K562 (cell line): ENCODE results near the gene SMAD7. TPM values are rescaled to one million over a fixed set of nuclear protein-coding genes. Genes with fewer than 3 reads are reported as not detected.

ENCODE experiments used
- CHD7 ChIP-seq: fragments of 200-600 bp; sonication (generic); IDR thresholded peaks from one replicate; pipeline ENCODE4 v1.6.1; 2012; ENCODE audit warnings: mild to moderate bottlenecking, low read depth, low read length, inconsistent platforms
- ESRRA ChIP-seq: fragments of 450-650 bp; IDR thresholded peaks from 2 replicates; pipeline ENCODE4 v1.6.1; 2014; ENCODE audit warnings: low read depth, mild to moderate bottlenecking, moderate library complexity, borderline replicate concordance
- MEF2A ChIP-seq: IDR thresholded peaks from 2 replicates; pipeline ENCODE4 v1.6.1; 2011; ENCODE audit warnings: low read depth, mild to moderate bottlenecking, low read length, moderate library complexity; ENCODE audit not compliant: control insufficient read depth
- RBM25 ChIP-seq: fragments of 200-400 bp; formaldehyde crosslinking; IDR thresholded peaks from 2 replicates; pipeline ENCODE4 v1.6.1; 2018; ENCODE audit warnings: low read length, low read depth, moderate library complexity; ENCODE audit not compliant: severe bottlenecking
- REST ChIP-seq, 2 experiments: fragments of 450-650 bp; formaldehyde crosslinking in 1 of 2; IDR thresholded peaks; 2 replicates each; pipeline versions ENCODE4 v1.4.0 to v1.6.1; 2014 to 2020; ENCODE audit warnings: mild to moderate bottlenecking in 2 of 2, borderline replicate concordance in 1 of 2, low read depth in 1 of 2
- SMARCA4 ChIP-seq: fragments of 450-650 bp; IDR thresholded peaks from 2 replicates; pipeline ENCODE4 v1.6.1; 2016
- SMARCE1 ChIP-seq: fragments of 450-650 bp; IDR thresholded peaks from 2 replicates; pipeline ENCODE4 v1.7.1; 2016; ENCODE audit warnings: mild to moderate bottlenecking
- polyA plus RNA-seq, 8 experiments: library from polyadenylated mRNA; depleted of rRNA in 4 of 8; stranded (reverse) in 5 of 8; unstranded in 3 of 8; fragments of >200 nt; fragmentation: Nextera tagmentation in 2 of 8; fragmentation: Illumina TruSeq in 1 of 8; extraction: Ambion mirVana in 2 of 8; extraction: Trizol in 1 of 8; gene quantifications; 2 replicates each; pipeline versions ENCODE4 v1.2.1 to v1.2.3, GENCODE V29; 2011 to 2014; ENCODE audit warnings: inconsistent platforms in 1 of 8, missing spikeins in 1 of 8
- total RNA-seq, 7 experiments: library from RNA; depleted of rRNA in 6 of 7; stranded (reverse); fragments of >200 nt in 6 of 7; fragmentation: Illumina TruSeq in 2 of 7; extraction: Trizol in 2 of 7; gene quantifications; 2 replicates each; pipeline versions ENCODE4 v1.2.1 to v1.2.3, GENCODE V29; 2011 to 2021; ENCODE audit warnings: low replicate concordance in 1 of 7

The SMAD7 gene
- total and polyA plus RNA-seq, 9 of the 15 experiments (the other 6 are each of a cell fraction or from before 2014, with no cell fraction given), result 0.13 to 3.0 (median 1.6) TPM

GRCh38 chr18:48932822-48933510 lies 17.8 kb downstream of the SMAD7 start (continued):
- peak; percentile 62; the same call in 1 of the 2 replicates for TF ChIP-seq SMARCA4
- peak; percentile 74; the same call in 1 of the 2 replicates for TF ChIP-seq SMARCE1
- no peak for TF ChIP-seq MEF2A
- TF ChIP-seq ESRRA, result peak; percentile 38; the same call in 1 of the 2 replicates
- TF ChIP-seq RBM25, result no peak
- peak; percentile 19; the same call in 1 of the 2 replicates for TF ChIP-seq REST (IDR thresholded peaks at IDR 0.05; ENCODE audit: borderline replicate concordance)
- no peak for TF ChIP-seq REST (CRISPR knock-in tag; IDR thresholded peaks at IDR 0.05; ENCODE audit: low read depth)
- TF ChIP-seq CHD7, result no peak
